NB4 (cell line): ENCODE measurements around the gene HCN2.

ENCODE experiments used
- POLR2A ChIP-seq: IDR thresholded peaks from 2 replicates; pipeline ENCODE4 v1.6.1; 2011; ENCODE audit warnings: mild to moderate bottlenecking; ENCODE audit not compliant: insufficient read length; ENCODE audit errors: extremely low read depth
- TF ChIP-seq, protein P1 (sequence below): IDR thresholded peaks from one replicate; pipeline ENCODE4 v1.5.1; 2012; ENCODE audit warnings: low read depth, low read length

DNA sequence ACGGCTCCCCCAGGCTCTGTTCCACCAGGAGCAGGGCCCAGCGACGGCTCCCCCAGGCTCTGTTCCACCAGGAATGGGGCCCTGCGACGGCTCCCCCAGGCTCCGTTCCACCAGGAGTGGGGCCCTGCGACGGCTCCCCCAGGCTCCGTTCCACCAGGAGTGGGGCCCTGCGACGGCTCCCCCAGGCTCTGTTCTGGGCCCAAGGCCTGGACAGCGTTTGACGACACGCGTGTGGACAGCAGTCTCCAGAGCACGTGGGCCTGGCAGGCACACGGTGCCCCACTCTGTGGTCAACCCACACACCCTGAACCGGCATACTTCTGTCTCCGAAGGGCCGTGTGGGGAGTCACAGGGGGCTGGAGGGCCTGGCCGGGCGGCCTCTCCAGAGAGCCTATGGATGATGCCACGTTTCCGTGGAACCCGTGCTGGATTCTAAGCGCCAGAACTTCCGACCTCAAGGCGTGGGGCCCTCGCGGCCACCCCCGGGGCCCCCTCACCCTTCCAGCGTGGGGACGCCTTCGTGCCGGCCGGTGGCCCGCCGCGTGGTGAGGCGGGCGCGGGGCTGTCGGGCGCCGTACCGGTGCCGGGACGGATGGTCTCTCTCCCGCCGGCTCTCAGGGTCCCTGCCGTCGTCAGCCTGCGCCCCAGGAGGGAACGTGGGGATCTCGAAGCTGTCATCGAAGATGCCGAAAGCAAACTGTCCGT is 61.6 kb downstream of the HCN2 start:
- TF ChIP-seq, protein P1, sequence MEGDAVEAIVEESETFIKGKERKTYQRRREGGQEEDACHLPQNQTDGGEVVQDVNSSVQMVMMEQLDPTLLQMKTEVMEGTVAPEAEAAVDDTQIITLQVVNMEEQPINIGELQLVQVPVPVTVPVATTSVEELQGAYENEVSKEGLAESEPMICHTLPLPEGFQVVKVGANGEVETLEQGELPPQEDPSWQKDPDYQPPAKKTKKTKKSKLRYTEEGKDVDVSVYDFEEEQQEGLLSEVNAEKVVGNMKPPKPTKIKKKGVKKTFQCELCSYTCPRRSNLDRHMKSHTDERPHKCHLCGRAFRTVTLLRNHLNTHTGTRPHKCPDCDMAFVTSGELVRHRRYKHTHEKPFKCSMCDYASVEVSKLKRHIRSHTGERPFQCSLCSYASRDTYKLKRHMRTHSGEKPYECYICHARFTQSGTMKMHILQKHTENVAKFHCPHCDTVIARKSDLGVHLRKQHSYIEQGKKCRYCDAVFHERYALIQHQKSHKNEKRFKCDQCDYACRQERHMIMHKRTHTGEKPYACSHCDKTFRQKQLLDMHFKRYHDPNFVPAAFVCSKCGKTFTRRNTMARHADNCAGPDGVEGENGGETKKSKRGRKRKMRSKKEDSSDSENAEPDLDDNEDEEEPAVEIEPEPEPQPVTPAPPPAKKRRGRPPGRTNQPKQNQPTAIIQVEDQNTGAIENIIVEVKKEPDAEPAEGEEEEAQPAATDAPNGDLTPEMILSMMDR: no peak
- no peak for TF ChIP-seq POLR2A
